Astrocyte of the hippocampus (primary cell): ENCODE measurements around the gene NIPA2.

Experiments
- DNase-seq: peaks from one replicate; pipeline ENCODE4 v3.0.0; 2011; ENCODE audit warnings: low read depth, low spot score

The NIPA2 gene

GRCh38 chr15:22839046-22839695, 705 bp downstream of the NIPA2 start:
- peak; percentile 26 for DNase-seq

GRCh38 chr15:22844421-22845288, 6.2 kb downstream of the NIPA2 start:
- DNase-seq: no peak

DNA sequence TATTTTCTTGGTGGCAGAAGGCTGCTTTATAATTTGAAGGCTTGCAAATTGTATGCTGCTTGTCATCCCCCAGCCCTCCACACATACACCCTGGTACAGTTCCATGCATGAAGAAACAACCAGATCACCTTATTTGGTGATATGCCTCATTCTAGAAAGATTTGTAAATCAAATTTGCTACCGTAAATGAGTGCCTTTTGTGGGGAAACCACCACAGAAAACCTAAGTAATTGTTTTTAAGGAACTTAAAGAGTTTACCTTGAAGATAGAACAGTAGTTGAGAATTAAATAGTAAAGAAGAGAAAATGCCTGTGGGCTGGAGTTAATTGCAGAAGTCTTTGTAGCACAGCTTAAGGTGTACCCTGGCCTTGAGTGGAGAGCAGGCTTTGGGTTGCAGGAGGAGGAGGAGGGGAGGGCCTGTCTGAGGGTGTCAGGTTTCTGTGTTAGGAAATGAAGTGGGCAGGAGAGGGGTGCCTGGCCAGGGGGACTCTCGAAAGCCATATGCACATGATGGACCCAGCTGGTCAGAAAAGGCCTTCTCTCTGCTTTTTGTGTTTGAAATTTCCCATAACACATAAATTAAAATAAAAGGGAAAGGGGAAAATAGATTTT, 6.9 kb downstream of the NIPA2 start:
- peak; percentile 66 for DNase-seq

DNA sequence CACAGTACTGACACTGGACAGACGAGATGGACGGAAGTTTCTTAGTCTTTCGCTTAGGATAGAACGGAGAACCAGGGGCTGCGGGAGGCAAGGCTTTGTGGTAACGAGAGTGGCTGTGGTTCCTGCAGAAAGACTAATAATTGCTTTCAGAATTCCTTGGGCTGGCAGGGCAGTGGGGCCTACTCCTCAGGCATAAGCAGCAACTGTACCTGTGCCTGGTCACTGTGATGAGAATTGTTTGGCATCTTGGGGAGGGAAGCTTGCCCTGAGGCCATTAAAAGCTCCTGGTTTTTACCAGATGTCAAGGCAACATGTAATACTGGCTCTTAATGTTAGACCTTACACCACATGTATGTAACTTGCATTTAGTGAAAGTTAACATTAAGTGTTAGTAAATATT, 7.6 kb downstream of the NIPA2 start:
- peak; percentile 39 for DNase-seq

- peak; percentile 46 for DNase-seq
Observed at GRCh38 chr15:22850055-22850454, 11.6 kb downstream of the NIPA2 start.

GRCh38 chr15:22851513-22851912, 13.0 kb downstream of the NIPA2 start:
- DNase-seq: no peak

GRCh38 chr15:22855791-22856190, 17.3 kb downstream of the NIPA2 start:
- DNase-seq: no peak

- DNase-seq: no peak
Observed at GRCh38 chr15:22856659-22857058, 18.2 kb downstream of the NIPA2 start.

DNA sequence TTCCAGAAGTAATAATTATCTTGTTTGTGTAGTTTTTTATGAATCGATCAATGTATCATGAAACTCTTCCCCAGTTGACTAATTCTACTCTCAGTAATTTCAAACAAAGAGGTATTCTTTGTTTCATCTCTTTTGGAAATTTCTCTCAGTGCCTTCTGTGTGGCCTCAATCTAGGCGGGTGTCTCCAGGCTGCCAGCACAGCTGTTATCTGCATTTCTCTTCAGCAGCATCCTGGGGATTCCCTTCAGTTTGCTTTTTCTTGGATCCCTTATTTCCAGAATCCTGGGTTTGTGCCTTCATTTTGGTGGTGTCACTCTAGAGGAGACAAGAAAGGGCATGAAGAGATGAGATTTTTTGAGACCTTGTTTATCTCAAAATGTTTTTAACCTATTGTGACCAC, 22.7 kb downstream of the NIPA2 start:
- no peak for DNase-seq

GRCh38 chr15:22863356-22863755, 24.9 kb downstream of the NIPA2 start:
- no peak for DNase-seq

- DNase-seq: peak; percentile 90
Observed at GRCh38 chr15:22866079-22866478, 27.6 kb downstream of the NIPA2 start.

DNA sequence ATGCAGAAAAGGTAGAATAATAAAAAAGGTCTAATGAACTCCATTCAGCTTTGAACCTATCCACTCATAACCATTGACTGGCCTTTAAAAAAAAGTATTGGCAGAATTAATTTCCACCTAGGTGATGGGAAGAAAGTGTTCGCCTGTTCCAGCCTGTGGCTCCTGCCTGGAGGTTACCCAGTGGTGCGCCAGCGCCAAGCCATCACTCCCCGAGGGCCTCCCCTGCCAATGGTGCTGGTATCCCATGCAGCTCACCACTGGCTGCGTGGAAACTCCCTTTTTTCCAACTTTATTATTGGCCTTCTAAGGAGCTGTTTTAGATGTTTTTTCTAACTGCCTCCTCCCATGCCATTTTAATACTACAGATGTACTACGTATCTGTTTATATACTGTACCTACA, 29.4 kb downstream of the NIPA2 start:
- no peak for DNase-seq

GRCh38 chr15:22868495-22868894, 30.0 kb downstream of the NIPA2 start:
- no peak for DNase-seq

DNA sequence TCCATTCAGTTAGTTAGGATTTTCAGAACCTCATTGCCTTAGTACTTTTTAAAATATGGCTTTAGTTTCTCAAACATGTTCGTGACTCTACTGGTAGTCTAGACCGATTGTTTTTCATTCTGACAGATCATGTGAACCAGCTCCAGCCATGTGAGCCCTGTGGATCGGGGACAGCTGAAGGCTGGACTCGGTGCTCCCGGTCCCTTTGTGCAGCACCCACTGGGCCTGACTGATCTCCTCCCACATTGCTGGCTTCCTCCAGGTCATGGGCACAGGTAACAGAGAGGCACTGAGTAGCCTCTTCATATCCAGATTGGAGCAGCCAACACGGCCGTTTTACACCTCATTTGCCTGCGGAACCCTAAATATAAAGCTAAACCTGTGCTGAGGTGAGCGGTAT, 30.5 kb downstream of the NIPA2 start:
- DNase-seq: no peak

- no peak for DNase-seq
Observed at GRCh38 chr15:22869856-22870255, 31.4 kb downstream of the NIPA2 start.

- DNase-seq: no peak
Observed at GRCh38 chr15:22870865-22871264, 32.4 kb downstream of the NIPA2 start.

DNA sequence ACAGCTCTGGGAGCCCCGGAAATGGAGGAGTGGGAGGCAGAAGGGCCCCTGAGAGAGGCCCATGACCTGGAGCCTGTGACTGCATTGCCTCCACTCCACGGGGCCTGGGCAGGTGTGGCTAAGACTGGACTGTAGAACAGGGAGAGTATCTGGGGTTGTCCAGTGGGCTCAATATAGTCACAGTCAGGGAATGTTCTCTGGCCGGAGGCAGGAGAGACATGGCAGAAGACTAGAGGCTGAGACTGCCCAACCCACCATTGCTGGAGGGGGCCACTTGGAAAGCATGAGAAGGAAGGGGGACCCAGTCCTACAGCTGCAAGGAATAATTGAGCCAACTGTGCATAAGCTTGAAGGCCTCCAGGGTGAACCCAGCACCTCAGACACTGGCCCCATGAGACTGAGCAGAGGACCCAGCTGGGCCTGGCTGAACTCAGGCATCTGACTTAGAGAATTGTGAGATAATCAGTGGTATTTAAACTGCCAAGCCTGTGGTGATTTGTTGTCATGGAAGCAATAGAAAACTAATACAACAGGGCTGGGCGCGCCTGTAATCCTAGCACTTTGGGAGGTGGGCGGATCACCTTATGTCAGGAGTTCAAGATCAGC, 33.1 kb downstream of the NIPA2 start:
- DNase-seq: no peak

DNA sequence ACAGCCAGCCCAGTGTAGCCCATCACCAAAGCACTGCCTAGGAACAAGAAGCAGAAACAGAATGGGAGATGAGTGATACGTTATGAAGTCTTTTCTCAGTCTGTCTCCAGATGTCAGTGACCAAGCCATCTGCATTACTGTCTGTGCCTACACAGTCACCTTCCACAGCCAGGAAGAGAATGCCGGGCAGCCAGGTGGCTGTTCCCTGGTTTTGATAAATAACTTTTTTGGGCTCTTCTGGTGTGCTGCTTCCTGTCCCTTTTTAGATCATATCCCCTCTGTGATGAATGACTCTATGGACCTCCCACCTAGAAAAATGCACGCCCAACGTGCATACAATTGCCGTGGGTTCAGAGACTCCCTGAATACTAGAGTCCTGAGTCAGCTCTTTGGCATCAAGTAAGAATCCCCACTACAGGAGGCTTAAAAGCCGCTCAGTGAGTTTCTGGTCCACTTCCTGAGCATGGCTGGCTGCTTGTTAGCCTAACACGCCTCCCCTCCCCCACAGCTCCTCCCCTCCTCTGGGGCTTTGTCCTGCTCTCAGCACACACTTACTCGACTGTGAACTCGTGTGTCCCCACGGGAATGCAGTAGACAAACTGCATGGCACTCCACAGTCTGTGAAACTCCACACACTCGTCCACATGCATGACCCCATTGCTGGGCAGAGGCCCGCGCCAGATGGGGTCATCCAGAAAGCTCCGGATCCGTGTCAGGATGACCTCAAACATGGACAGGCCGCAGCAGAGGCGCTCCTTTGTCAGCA, 34.7 kb downstream of the NIPA2 start:
- peak; percentile 95 for DNase-seq

GRCh38 chr15:22873841-22874240, 35.4 kb downstream of the NIPA2 start:
- DNase-seq: no peak

DNA sequence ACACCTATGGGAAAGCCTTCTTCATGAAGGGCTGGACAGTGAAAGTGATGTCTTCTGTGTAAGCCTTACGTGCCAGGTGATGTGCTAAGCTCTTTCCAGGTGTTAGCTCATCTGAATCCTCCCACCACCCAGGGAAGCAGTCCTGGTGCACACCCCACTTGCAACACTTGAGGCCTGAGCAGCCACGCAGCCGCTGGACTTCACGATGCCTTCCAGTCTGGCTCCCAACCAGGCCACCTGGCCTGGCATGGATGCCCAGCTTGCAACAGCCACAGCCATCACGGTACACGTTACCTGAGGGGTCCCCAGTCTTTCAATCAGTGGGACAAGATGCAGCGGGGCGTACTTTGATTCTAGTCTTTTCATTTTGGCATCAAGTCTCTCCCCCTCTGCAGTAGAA, 35.8 kb downstream of the NIPA2 start:
- no peak for DNase-seq

- no peak for DNase-seq
Observed at GRCh38 chr15:22874966-22875365, 36.5 kb downstream of the NIPA2 start.

GRCh38 chr15:22877117-22877516, 38.7 kb downstream of the NIPA2 start:
- no peak for DNase-seq
